T follicular helper cell (primary cell): ENCODE data around the gene PELO.
"Not testable (repeated sequence)": the region's sequence is repeated elsewhere in the genome, so short reads cannot be mapped to it uniquely, and the experiment has no call there.

Experiments used
- DNase-seq: peaks from one replicate; pipeline ENCODE4 v3.0.0-alpha.2; 2020; ENCODE audit warnings: low read depth
- total RNA-seq, 2 experiments: gene quantifications; one replicate each; lab custom pipeline; 2026; lab: John Stamatoyannopoulos, UW

PELO gene, protein sequence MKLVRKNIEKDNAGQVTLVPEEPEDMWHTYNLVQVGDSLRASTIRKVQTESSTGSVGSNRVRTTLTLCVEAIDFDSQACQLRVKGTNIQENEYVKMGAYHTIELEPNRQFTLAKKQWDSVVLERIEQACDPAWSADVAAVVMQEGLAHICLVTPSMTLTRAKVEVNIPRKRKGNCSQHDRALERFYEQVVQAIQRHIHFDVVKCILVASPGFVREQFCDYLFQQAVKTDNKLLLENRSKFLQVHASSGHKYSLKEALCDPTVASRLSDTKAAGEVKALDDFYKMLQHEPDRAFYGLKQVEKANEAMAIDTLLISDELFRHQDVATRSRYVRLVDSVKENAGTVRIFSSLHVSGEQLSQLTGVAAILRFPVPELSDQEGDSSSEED
- total RNA-seq, result 36.0 to 49.9 reads per million in 2 experiments

DNA sequence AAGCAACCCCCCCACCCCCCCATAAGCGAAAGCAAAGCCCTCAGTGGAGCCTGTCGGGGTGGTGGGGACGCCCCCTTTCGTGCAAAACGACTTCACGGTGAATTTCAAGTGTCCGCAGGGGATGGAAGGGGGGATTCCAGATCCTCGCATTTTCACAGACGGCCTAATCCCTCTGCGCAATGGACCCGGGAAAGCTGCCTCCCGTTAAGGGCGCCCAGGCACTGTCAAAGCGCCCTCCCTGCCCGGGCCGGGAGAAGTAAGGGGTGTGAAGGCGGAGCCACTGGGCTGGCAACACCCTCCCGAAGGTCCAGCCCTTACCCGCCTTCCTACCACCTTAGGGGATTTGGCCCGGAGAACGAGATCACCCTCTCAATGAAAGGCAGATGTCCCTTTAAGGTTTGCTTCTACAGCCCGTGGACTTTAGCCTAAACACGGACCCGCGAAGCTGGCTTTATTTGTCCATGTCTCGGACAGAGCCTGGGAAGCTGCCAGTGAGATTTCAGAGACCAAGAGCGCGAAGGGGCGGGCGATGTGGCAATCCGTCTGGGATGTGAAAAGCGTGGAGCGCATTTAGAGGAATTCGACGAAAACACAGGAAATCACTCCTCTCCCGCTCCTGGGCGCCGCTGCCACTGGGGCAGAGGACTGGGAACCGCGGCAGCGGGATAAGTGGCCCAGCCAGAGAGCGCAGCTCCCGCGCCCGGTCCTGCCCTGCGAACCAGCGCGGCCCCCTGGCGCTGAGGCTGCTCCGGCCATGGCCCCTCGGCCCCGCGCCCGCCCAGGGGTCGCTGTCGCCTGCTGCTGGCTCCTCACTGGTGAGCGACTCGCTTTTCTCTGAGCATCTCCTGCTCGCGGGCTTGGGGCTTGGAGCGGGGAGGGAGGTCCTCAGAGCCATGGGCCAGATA lies at the start of gene PELO, which contains the start of gene ITGA1:
TSS of gene PELO (plus strand) at position 317 of the 905 bp plus-strand sequence. CDS start 12,479 bp downstream, outside the sequence.
TSS of gene ITGA1 (plus strand) at position 317 of the 905 bp plus-strand sequence. CDS start at position 755, 438 bp downstream.
- DNase-seq, result no peak

DNA sequence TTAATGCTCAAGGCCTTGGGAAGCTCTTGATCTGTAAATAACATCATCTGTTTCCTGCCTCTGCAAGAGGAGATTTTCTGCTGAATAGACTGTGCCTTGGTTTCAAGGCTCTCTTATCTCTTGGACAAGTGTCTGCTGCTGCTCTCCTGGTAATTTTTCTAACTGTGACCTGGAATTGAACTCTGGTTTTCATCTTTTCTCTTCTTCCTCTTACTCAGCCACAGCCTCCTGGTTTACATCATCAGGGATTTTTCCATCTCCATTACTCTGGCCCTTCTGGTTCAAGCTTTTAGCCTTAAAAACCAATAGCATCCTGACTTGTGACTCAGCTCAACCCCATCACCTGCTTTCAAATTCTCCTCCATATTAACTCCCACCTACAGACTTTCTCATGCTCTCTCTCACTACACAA lies 49.6 kb upstream of the PELO start:
- no peak for DNase-seq

DNA sequence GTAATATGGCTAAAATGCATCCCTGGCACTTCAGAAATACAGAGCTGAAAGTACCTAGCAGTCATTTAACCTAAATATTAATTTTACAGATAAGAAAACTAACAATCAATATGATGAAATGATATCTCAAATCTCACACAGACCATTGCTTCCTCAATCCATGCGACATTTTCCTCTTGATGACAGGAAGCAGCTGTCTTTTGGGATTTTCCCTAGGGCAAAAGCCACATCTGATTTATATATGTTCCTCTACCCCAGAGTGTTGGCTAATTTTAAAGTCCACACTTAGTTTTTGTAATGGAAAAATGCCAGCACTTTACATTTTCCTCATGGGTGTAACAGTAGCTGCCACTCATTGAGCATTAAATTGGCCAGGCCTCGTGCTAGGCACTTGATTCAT lies 47.7 kb upstream of the PELO start:
- no peak for DNase-seq

DNA sequence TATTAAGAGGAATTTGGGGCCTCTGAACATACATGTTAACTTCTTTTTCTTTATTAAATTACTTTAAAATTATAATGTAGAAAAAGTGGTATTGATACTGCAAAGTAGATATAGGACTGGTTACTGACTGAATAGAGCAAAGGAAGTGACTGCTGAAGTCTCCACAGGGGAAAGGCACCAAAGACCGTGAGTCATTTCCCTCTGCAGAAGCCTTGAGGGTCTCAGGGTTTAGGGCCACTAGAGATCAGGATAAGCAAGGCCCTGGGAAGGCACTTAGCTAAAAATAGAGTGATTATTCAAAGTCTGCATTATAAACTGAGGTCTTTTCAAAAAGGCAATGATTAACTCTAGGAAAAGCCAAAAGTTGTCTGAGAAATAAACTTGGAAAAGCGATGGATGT lies 44.7 kb upstream of the PELO start:
- no peak for DNase-seq

DNA sequence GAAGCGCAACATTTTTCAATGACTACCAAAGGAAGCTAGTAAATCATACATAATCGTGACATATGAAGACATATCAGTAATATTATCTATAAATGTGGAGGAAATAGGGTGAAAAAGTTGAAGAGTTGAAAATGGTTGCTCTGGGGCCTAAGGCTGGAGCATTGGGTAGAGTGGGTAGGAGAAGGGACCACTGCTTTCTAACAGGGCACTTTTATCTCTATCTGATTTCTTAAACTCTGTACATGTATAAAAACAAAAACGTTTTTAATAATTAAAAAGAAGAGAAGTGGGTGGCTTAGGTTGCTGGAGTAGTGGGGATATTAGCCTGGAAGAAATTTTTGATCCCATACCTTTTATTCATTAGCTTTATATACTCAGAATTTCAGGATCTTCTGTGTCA lies 44.2 kb upstream of the PELO start:
- no peak for DNase-seq

DNA sequence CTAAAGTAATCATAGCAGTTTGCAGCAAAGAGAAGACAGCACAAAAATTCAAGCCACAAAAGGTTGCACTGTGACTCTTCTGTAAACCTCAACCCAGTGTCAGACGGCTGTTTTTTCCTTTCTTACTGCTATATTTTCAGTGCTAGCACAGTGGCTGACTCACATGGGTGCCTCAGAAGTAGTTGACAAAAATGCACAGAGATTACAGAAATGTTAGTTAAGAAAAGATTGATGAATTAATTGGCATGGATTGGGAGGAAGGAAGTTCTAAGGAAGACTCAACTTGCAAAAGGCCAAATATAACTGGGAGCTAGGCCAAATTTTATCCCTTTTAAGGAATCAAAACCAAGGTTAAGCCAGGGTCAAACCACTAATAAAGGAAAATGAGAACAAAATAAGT lies 43.7 kb upstream of the PELO start:
- DNase-seq, result no peak

DNA sequence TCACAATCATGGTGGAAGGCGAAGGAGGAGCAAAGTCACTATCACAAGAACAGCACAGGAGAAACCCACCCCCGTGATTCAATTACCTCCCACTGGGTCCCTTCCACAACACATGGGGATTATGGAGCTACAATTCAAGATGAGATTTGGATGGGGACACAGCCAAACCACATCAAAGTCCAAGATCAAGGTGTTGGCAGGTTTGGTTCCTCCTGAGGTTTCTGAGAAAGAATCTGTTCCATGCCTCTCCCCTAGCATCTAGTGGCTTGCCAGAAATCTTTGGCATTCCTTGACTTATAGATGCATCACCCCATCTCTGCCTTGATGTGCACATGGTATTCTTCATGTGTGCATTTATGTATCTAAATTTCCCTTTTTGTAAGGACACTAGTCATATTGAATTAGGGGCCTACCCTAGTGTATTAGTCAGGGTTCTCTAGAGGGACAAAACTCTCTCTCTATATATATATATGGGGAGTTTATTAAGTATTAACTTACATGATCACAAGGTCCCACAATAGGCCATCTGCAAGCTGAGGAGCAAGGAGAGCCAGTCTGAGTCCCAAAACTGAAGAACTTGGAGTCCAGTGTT lies 42.8 kb upstream of the PELO start:
- not testable (repeated sequence) for DNase-seq

DNA sequence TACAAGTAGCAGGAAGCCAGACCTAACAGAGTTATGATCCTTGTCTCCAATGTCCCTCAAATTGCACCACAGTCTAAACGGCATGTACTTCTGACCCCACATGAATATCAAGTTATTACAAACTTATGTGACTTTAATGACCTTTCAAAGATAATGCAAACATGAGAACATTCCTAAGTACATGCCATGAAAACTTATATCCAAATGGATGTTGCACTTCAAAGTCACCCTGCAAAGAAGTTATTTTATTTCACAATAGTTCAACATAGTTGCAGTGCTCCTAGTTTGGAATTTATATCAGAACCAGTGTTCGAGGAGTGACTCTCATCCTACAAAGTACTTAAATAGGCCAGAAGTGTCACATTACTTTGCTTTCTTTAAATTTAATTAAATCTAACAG lies 41.2 kb upstream of the PELO start:
- no peak for DNase-seq

DNA sequence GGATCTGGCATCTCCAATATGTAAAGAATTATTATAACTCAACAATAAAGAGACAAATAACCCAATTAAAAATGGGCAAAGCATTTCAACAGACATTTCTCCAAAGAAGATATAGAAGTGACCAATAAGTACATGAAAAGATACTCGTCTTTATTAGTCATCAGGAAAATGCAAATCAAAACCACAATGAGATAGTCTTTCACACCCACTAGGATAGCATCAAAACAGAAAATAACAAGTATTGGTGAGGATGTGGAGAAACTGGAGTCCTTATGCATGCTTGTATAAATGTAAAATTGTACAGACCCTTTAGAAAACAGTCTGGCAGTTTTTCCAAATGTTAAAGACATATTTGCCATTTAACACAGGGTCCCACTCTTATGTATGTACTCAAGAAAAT lies 39.1 kb upstream of the PELO start:
- no peak for DNase-seq

DNA sequence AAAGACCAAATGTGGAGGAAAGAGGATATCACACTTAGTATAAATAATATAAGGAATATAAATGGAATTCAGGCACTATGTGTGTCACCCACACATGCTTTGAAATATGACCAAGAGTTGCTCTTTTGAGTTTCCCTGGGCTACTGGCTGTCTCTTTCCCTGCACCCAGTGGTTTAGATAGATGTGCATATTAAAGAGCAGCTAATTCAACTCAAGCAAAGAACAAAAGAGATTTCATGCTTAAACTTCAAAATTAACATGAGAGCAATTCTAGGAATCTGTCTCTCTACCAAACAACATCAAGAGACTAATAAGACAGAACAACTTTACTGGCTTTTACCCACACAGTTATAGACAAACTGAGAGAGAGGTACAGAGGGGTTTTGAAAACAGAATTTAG lies 38.0 kb upstream of the PELO start:
- DNase-seq, result no peak

DNA sequence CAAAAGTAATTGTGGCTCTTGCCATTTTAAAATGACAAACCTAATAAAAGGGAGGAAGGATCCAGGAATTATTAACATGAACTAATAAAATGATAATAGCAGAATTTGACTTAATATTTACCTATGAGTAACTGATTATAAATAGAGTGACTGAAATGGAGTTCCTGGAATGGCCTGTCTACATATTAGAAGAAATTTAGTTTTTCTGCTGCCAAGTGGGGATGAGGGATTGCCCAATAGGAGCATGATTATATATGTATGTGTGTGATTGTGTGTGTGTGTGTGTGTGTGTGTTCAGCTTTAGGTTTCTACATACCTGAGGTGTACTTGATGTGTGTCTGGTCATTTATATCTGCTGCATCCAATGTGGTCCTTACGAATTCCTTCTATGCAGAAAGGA lies 36.6 kb upstream of the PELO start:
- DNase-seq, result no peak

DNA sequence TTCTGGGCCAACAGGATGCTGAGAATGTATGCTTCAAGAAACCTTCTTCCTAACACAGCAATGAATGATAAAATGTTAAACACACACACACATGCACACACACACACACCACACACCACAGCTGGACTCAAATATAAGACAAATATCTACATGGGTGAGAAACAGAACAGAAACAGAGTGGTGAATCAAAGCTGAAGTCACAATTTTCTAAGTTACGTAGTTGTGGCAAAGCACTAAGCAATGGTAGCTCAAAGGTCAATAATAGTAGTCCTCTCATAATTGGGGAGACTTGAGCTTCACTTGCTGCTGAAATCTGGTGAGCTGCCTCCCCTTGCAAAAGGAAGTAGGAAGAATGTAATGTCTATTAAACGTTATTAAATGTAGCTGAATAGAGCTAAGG lies 33.7 kb upstream of the PELO start:
- no peak for DNase-seq

DNA sequence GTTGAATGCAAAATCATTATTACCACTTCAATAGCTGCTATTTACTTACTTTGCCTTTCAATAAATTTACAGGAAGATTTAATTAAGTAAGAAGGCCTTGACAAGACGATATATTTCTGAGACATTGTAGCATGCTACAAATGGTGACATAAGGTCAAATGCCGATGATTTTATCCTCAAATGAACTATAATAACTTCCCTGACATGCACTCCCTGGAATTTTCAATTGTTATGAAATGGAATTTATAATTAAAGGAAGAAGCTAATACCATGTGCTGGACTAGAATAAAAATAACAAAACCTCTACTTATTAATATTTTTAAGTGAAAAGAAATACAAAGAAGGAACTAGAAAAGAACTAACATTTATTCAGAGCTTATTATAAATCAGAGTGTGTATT lies 30.2 kb upstream of the PELO start:
- no peak for DNase-seq

DNA sequence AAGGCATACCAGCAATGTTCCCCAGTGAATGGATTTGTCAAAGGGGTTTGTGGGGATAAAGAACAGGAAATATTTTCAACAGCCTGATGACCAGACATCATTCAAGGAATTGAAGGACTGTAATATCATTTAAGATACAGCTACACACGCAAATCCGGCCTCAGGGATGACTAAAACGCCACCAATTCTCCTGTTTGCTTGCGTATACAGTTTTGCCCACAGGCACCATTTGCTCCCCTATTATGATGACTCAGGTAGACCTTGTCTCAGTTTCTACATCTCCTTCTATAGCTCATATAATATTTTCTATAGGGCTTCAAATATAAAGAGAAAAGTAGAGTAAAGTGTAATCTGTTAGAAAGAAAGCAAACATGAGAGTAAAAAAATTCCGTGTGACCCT lies 29.7 kb upstream of the PELO start:
- no peak for DNase-seq

DNA sequence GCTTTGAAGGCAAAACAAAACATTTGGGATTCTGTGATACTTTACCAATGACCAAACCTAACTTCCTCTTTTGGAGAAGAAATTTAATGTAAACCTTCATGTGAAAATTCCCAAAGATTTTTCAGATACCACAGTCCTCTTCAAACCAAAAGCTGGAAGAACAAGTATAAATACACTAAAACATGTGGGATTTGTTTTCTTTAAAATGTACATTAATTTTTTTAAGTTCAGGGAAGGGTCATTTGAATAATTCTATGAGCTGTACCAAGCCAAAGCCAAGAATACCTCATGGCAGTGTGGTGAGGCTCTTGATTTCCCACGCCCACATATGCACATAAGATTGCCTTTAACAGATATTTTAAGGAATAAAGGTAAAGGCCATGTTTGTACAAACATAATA lies 28.4 kb upstream of the PELO start:
- DNase-seq, result no peak

DNA sequence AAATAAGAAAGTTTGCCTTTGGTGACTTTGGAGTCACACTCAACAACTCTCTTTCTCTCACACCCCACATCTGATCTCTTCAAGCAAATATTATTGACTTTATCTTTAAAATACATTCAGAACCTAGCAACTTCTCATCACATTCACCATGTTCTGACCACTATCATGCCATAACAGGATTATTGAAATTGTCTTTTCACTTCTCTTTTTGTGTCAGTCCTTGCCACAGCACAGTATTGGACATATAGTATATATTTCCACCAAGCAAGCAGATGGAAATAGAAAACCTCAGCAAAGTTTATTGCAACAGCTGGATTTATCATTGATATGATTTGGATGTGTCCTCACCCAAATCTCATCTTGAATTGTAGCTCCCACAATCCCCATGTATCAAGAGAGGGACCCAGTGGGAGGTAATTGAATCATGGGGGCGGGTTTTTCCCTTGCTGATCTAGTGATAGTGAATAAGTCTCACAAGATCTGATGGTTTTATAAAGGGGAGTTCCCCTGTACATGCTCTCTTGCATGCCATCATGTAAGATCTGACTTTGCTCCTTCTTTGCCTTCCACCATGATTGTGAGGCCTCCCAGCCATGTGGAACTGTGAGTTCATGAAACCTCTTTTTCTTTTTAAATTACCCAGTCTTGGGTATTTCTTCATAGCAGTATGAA lies 26.9 kb upstream of the PELO start:
- no peak for DNase-seq

DNA sequence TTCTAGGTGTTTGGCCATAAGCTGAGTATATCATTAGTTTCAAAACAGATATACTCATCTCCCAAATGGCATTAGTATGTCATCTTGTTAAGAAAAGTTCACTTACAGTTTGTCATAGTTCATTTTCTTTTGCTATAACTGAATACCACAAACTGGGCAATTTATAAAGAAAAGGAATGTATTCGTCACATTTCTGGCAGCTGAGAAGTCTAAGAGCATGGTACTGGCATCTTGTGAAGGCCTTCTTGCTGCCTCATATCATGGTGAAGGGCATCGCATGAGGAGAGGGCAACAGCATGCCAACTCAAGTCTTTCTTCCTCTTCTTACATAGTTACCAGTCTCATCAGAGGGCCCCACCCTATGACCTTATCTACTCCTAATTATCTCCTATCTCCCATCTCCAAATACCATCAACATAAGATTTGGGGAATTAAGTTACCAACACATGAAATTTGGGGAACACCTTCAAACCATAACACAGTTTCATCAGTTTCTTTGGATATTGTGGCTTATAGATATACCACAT lies 20.4 kb upstream of the PELO start:
- no peak for DNase-seq

DNA sequence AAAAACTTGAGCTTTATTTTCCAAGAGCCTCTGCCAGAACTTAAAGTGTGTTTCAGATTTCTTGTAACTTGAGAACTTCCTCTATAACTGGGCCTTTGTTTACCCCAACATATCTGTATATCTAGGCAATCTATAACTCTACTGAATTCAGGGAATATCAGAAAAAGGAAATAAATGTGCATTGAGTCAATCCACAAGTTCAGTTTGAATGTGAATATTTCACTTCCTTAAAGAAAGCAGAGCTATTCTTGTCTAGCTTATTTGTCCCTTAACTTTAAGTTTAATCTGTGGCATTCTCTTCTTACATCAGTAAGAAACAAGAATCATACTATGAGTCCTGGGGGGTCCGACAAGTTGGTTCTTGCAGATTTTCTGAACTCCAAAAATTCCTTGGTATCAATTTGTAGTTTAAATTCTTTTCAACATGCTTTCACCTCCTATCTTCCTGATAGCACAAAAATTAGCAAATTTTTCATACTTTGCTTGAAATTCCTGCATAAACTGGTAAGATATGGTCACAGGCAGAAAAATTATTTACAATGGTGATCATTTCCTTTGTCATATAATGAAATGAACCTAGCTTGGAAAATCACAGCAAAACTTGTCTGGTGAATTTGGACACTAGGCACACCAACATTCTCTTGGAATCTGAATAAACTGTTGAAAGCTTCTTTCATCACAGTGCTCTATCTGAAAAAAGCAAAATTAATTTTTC lies 19.8 kb upstream of the PELO start:
- no peak for DNase-seq

DNA sequence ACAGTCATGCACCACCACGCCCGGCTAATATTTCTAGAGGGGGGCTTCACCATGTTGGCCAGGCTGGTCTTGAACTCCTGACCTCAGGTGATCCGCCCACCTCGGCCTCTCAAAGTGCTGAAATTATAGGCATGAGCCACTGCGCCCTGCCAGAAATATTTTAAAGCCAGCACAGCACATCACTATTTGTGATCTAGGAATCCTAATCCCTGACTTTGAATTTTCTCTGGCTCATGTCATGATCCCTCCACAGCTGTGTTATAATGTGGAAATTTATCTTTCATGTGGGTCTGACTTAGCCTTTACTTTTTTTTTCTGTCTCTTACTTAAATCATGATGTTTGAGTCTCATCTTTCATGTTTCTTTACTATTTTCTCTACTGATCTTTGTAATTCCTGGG lies 18.7 kb upstream of the PELO start:
- DNase-seq, result no peak

DNA sequence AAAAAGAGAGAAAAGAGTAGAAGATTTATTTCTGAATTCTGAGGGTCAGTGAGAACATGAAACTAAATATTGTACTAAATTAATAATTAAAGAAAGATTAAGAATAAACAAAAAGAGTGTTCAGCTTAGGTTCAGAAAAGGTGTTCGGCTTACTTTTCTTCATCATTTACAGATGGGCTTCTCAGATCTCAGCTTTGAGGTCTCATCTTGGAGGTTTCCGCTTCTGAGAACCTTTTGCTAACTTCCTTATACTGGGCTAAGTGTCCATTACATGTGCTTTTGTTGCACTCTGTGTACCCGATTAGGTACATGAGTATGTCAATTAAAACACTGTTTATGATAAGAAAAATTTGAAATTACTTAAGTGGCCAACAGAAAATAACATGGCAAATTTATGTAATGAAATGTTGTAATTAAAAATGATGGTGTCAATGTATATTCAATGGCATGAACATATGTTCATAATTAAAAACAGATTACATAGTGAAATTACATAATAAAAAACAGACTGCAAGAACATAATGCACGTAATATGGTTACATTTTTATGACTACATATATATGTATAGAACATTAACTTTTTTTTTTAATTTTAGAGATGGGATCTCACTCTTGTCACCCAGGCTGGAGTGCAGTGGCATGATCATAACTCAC lies 17.3 kb upstream of the PELO start:
- no peak for DNase-seq
